KG1 (cell line): ENCODE results near the gene LRPPRC.

ENCODE experiments used
- DNase-seq: peaks from one replicate; lab custom pipeline; 2025; lab: John Stamatoyannopoulos, UW

Gene LRPPRC

GRCh38 chr2:43853141-43854081 lies 142.4 kb downstream of the LRPPRC start:
- no peak for DNase-seq

GRCh38 chr2:43852196-43852730 lies 143.5 kb downstream of the LRPPRC start:
- no peak for DNase-seq

- no peak for DNase-seq
Observed at GRCh38 chr2:43851011-43851980, 144.5 kb downstream of the LRPPRC start.

GRCh38 chr2:43848214-43848613 lies 147.6 kb downstream of the LRPPRC start:
- DNase-seq, result no peak

GRCh38 chr2:43846140-43846793 lies 149.5 kb downstream of the LRPPRC start:
- DNase-seq, result no peak

GRCh38 chr2:43845181-43845580 lies 150.6 kb downstream of the LRPPRC start:
- no peak for DNase-seq

GRCh38 chr2:43842866-43843226 lies 152.9 kb downstream of the LRPPRC start:
- no peak for DNase-seq

- DNase-seq, result no peak
Observed at GRCh38 chr2:43841949-43842865, 153.6 kb downstream of the LRPPRC start.

GRCh38 chr2:43840965-43841364 lies 154.8 kb downstream of the LRPPRC start:
- no peak for DNase-seq

- no peak for DNase-seq
Observed at GRCh38 chr2:43839776-43840564, 155.8 kb downstream of the LRPPRC start.

- no peak for DNase-seq
Observed at GRCh38 chr2:43838560-43839267, 157.1 kb downstream of the LRPPRC start, which contains the start of the genes ABCG5 and ABCG8. ABCG5 (minus strand) TSS chr2:43838839; CDS start chr2:43838679, 160 bp downstream. ABCG8 (plus strand) TSS chr2:43838971; CDS start chr2:43839054, 83 bp downstream.

GRCh38 chr2:43837831-43838559 lies 157.8 kb downstream of the LRPPRC start:
- no peak for DNase-seq

GRCh38 chr2:43837033-43837432 lies 158.8 kb downstream of the LRPPRC start:
- no peak for DNase-seq
